ENCODE measurements around the gene GUK1.
A peak's percentile ranks its signal among the peaks of the same experiment; 100 is the strongest.

GUK1 gene

GRCh38 chr1:228098323-228098931 is 41.7 kb upstream of the GUK1 start:
- peaks cover 44% of the 10 kb centered on the region for H3K36me3 ChIP-seq (ENCODE audit: control insufficient read depth, low read depth, low read length)
- no peaks in the 10 kb centered on the region for H3K27me3 ChIP-seq (ENCODE audit: control insufficient read depth, insufficient read depth, low read length)
- H3K9ac ChIP-seq (ENCODE audit: low read length) = no peak overlapping the region
- H3K4me3 ChIP-seq (ENCODE audit: low read length) = no peak overlapping the region
- no peaks in the 10 kb centered on the region for H3K9me3 ChIP-seq (ENCODE audit: control insufficient read depth, low read depth, low read length)
- no peak overlapping the region for H3K27ac ChIP-seq (ENCODE audit: low read length)
- H3K4me1 ChIP-seq (ENCODE audit: control insufficient read depth, low read depth, low read length) = no peaks in the 10 kb centered on the region

GRCh38 chr1:228099331-228099732 is 40.7 kb upstream of the GUK1 start:
- H3K36me3 ChIP-seq (ENCODE audit: control insufficient read depth, low read depth, low read length) = peaks cover 44% of the 10 kb centered on the region
- H3K4me3 ChIP-seq (ENCODE audit: low read length) = no peak overlapping the region
- H3K27me3 ChIP-seq (ENCODE audit: control insufficient read depth, insufficient read depth, low read length) = no peaks in the 10 kb centered on the region
- H3K9me3 ChIP-seq (ENCODE audit: control insufficient read depth, low read depth, low read length) = no peaks in the 10 kb centered on the region
- H3K9ac ChIP-seq (ENCODE audit: low read length) = no peak overlapping the region
- no peaks in the 10 kb centered on the region for H3K4me1 ChIP-seq (ENCODE audit: control insufficient read depth, low read depth, low read length)
- H3K27ac ChIP-seq (ENCODE audit: low read length) = no peak overlapping the region

GRCh38 chr1:228100822-228101613 is 39.1 kb upstream of the GUK1 start:
- Histone ChIP-seq H3K4me3 (ENCODE audit: low read length) (no peak overlapping the region), H3K9ac (ENCODE audit: low read length) (no peak overlapping the region), H3K27ac (ENCODE audit: low read length) (no peak overlapping the region), H3K36me3 (ENCODE audit: control insufficient read depth, low read depth, low read length) (peaks cover 46% of the 10 kb centered on the region), H3K9me3 (ENCODE audit: control insufficient read depth, low read depth, low read length) (no peaks in the 10 kb centered on the region), H3K4me1 (ENCODE audit: control insufficient read depth, low read depth, low read length) (no peaks in the 10 kb centered on the region), H3K27me3 (ENCODE audit: control insufficient read depth, insufficient read depth, low read length) (no peaks in the 10 kb centered on the region)

GRCh38 chr1:228101614-228101993 is 38.5 kb upstream of the GUK1 start:
- Histone ChIP-seq H3K36me3 (ENCODE audit: control insufficient read depth, low read depth, low read length) (peaks cover 46% of the 10 kb centered on the region), H3K27me3 (ENCODE audit: control insufficient read depth, insufficient read depth, low read length) (no peaks in the 10 kb centered on the region), H3K4me3 (ENCODE audit: low read length) (peak overlapping the region; percentile 78), H3K9ac (ENCODE audit: low read length) (no peak overlapping the region), H3K4me1 (ENCODE audit: control insufficient read depth, low read depth, low read length) (no peaks in the 10 kb centered on the region), H3K9me3 (ENCODE audit: control insufficient read depth, low read depth, low read length) (no peaks in the 10 kb centered on the region), H3K27ac (ENCODE audit: low read length) (no peak overlapping the region)

- Histone ChIP-seq H3K9me3 (ENCODE audit: control insufficient read depth, low read depth, low read length) (no peaks in the 10 kb centered on the region), H3K4me1 (ENCODE audit: control insufficient read depth, low read depth, low read length) (no peaks in the 10 kb centered on the region), H3K36me3 (ENCODE audit: control insufficient read depth, low read depth, low read length) (peaks cover 50% of the 10 kb centered on the region), H3K27me3 (ENCODE audit: control insufficient read depth, insufficient read depth, low read length) (no peaks in the 10 kb centered on the region), H3K9ac (ENCODE audit: low read length) (no peak overlapping the region), H3K27ac (ENCODE audit: low read length) (no peak overlapping the region), H3K4me3 (ENCODE audit: low read length) (peak overlapping the region; percentile 78)
Observed at GRCh38 chr1:228101994-228102790, 37.9 kb upstream of the GUK1 start.

- H3K9me3 ChIP-seq (ENCODE audit: control insufficient read depth, low read depth, low read length) = no peaks in the 10 kb centered on the region
- peaks cover 49% of the 10 kb centered on the region for H3K36me3 ChIP-seq (ENCODE audit: control insufficient read depth, low read depth, low read length)
- H3K4me1 ChIP-seq (ENCODE audit: control insufficient read depth, low read depth, low read length) = no peaks in the 10 kb centered on the region
- no peaks in the 10 kb centered on the region for H3K27me3 ChIP-seq (ENCODE audit: control insufficient read depth, insufficient read depth, low read length)
- H3K9ac ChIP-seq (ENCODE audit: low read length) = peak within 1 kb of the TSS; percentile 79
- H3K4me3 ChIP-seq (ENCODE audit: low read length) = peak within 1 kb of the TSS; percentile 78
- no peak within 1 kb of the TSS for H3K27ac ChIP-seq (ENCODE audit: low read length)
Observed at GRCh38 chr1:228102791-228103620, 37.1 kb upstream of the GUK1 start, which contains the start of gene C1orf35. TSS of gene C1orf35 (minus strand) at chr1:228103325. CDS start at chr1:228103227, 98 bp downstream.

GRCh38 chr1:228104526-228105269 is 35.4 kb upstream of the GUK1 start:
- no peaks in the 10 kb centered on the region for H3K4me1 ChIP-seq (ENCODE audit: control insufficient read depth, low read depth, low read length)
- H3K4me3 ChIP-seq (ENCODE audit: low read length) = no peak overlapping the region
- peaks cover 33% of the 10 kb centered on the region for H3K36me3 ChIP-seq (ENCODE audit: control insufficient read depth, low read depth, low read length)
- H3K9ac ChIP-seq (ENCODE audit: low read length) = no peak overlapping the region
- H3K27ac ChIP-seq (ENCODE audit: low read length) = no peak overlapping the region
- H3K27me3 ChIP-seq (ENCODE audit: control insufficient read depth, insufficient read depth, low read length) = peaks cover 2% of the 10 kb centered on the region
- H3K9me3 ChIP-seq (ENCODE audit: control insufficient read depth, low read depth, low read length) = no peaks in the 10 kb centered on the region

GRCh38 chr1:228105270-228105995 is 34.6 kb upstream of the GUK1 start:
- Histone ChIP-seq H3K9me3 (ENCODE audit: control insufficient read depth, low read depth, low read length) (no peaks in the 10 kb centered on the region), H3K9ac (ENCODE audit: low read length) (no peak overlapping the region), H3K27ac (ENCODE audit: low read length) (no peak overlapping the region), H3K27me3 (ENCODE audit: control insufficient read depth, insufficient read depth, low read length) (peaks cover 8% of the 10 kb centered on the region), H3K36me3 (ENCODE audit: control insufficient read depth, low read depth, low read length) (peaks cover 27% of the 10 kb centered on the region), H3K4me1 (ENCODE audit: control insufficient read depth, low read depth, low read length) (no peaks in the 10 kb centered on the region), H3K4me3 (ENCODE audit: low read length) (no peak overlapping the region)

- H3K27ac ChIP-seq (ENCODE audit: low read length) = no peak overlapping the region
- H3K4me3 ChIP-seq (ENCODE audit: low read length) = no peak overlapping the region
- H3K27me3 ChIP-seq (ENCODE audit: control insufficient read depth, insufficient read depth, low read length) = peaks cover 8% of the 10 kb centered on the region
- H3K4me1 ChIP-seq (ENCODE audit: control insufficient read depth, low read depth, low read length) = no peaks in the 10 kb centered on the region
- no peaks in the 10 kb centered on the region for H3K9me3 ChIP-seq (ENCODE audit: control insufficient read depth, low read depth, low read length)
- H3K9ac ChIP-seq (ENCODE audit: low read length) = no peak overlapping the region
- peaks cover 19% of the 10 kb centered on the region for H3K36me3 ChIP-seq (ENCODE audit: control insufficient read depth, low read depth, low read length)
Observed at GRCh38 chr1:228105996-228106799, 33.9 kb upstream of the GUK1 start.

- Histone ChIP-seq H3K27ac (ENCODE audit: low read length) (no peak overlapping the region), H3K36me3 (ENCODE audit: control insufficient read depth, low read depth, low read length) (peaks cover 19% of the 10 kb centered on the region), H3K9ac (ENCODE audit: low read length) (no peak overlapping the region), H3K9me3 (ENCODE audit: control insufficient read depth, low read depth, low read length) (no peaks in the 10 kb centered on the region), H3K4me3 (ENCODE audit: low read length) (no peak overlapping the region), H3K27me3 (ENCODE audit: control insufficient read depth, insufficient read depth, low read length) (peaks cover 8% of the 10 kb centered on the region), H3K4me1 (ENCODE audit: control insufficient read depth, low read depth, low read length) (no peaks in the 10 kb centered on the region)
Observed at GRCh38 chr1:228106800-228107054, 33.4 kb upstream of the GUK1 start.
